Bronchial epithelial cell (primary cell): ENCODE results near the gene MALRD1. TPM values are rescaled to one million over a fixed set of nuclear protein-coding genes. Genes with fewer than 3 reads are reported as not detected.
"Not testable (repeated sequence)": the region's sequence is repeated elsewhere in the genome, so short reads cannot be mapped to it uniquely, and the experiment has no call there.

Source experiments
- DNase-seq: peaks from one replicate; pipeline ENCODE4 v3.0.0-alpha.2; 2010; ENCODE audit warnings: low read depth
- FAIRE-seq: peaks from 2 replicates; lab custom pipeline; 2011; peaks lifted over from hg19 to GRCh38; lab: Jason Lieb, UNC
- H3K27me3 ChIP-seq: 2 replicates; pipeline ENCODE4 v1.5.1; 2011; ENCODE audit warnings: low read length; ENCODE audit not compliant: control insufficient read depth, insufficient read depth
- H3K36me3 ChIP-seq: 2 replicates; pipeline ENCODE4 v1.5.1; 2011; ENCODE audit warnings: low read length; ENCODE audit not compliant: control insufficient read depth, insufficient read depth
- H3K4me3 ChIP-seq: 2 replicates; pipeline ENCODE4 v1.5.1; 2011; ENCODE audit warnings: mild to moderate bottlenecking, low read depth, low read length, control low read depth
- total RNA-seq: library from RNA; depleted of rRNA; stranded (reverse); fragments of >200 nt; gene quantifications from 2 replicates; pipeline ENCODE4 v1.2.1, GENCODE V29; 2014
- TF ChIP-seq, protein P1 (sequence below): IDR thresholded peaks from 2 replicates; pipeline ENCODE4 v1.5.1; 2011; ENCODE audit warnings: mild to moderate bottlenecking, moderate library complexity, low read length, control low read depth, inconsistent platforms; ENCODE audit not compliant: insufficient read depth, severe bottlenecking

Gene MALRD1
- total RNA-seq, 1 donor from 2014 or later: not detected

DNA sequence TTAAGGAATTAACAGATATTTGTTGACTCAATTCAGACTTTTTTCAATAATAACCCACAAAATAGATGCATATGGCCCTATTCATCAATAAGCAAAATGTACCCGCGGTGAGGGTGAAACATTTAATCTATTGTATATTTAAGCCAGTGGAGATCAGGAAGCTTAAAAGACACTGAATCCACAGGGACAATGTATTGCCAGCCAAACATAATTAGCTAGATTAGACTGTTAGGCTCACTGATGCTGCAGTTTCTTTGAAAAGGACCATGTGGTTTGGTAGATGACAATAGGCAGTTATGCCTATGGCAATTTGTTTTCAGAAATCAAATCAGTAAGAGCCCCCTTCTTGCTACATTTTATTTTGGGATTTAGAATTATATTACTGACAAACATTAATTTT lies 680.4 kb downstream of the MALRD1 start:
- H3K4me3 ChIP-seq: no peak overlapping the region
- no peak for FAIRE-seq
- no peaks in the 10 kb centered on the region for H3K36me3 ChIP-seq
- TF ChIP-seq, protein P1, sequence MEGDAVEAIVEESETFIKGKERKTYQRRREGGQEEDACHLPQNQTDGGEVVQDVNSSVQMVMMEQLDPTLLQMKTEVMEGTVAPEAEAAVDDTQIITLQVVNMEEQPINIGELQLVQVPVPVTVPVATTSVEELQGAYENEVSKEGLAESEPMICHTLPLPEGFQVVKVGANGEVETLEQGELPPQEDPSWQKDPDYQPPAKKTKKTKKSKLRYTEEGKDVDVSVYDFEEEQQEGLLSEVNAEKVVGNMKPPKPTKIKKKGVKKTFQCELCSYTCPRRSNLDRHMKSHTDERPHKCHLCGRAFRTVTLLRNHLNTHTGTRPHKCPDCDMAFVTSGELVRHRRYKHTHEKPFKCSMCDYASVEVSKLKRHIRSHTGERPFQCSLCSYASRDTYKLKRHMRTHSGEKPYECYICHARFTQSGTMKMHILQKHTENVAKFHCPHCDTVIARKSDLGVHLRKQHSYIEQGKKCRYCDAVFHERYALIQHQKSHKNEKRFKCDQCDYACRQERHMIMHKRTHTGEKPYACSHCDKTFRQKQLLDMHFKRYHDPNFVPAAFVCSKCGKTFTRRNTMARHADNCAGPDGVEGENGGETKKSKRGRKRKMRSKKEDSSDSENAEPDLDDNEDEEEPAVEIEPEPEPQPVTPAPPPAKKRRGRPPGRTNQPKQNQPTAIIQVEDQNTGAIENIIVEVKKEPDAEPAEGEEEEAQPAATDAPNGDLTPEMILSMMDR: no peak
- no peak for DNase-seq
- H3K27me3 ChIP-seq: no peaks in the 10 kb centered on the region

DNA sequence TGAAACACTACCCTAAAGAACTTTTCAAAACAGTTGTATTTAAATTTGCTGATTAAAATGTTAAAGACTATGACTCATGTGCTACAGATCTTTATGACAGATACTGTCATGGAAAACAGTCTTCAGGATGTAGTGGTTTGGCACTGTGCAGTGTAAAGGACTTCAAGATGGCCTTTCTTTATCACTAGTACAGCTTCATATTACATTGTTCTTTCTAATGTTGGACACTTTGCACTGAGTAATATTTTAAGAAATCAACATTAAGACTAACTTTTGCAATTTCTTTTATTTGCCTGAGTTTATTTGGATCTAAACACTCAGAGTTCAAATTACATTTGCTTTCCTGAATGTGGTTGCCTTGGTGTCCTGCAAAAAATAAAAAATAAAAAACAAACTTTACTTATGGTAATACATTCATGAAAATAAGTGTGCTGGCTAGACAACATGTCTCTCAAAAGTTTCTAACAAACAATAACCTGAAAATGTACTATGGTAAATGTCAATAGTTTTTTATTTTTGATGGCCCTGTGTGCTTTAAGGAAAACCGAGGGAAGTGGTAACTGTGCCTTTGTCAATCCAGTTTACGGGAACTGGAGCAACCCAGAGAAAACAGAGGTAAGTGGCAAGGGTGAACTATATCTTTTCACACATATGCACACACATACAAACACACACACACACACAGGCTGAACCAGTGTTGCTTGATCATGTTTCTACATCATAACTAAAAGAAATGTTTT lies 681.7 kb downstream of the MALRD1 start:
- no peak for FAIRE-seq
- H3K4me3 ChIP-seq: no peak overlapping the region

DNA sequence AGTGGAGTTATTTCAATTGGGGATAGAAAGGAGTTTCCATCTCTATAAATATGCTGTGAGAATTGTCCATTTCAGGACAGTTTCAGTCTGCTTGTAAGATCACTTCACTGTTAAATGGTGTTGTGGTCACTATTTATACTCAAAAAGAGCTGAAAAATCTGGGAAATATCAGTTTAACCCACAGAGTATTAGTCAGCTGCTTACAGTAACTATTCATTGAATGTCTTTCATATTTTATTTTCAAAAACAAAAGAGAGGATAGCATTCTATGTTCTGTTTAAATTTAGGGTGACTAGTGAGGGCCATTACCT lies 682.3 kb downstream of the MALRD1 start:
- DNase-seq (no peak), FAIRE-seq (no peak)
- TF ChIP-seq, protein P1: no peak
- H3K4me3 ChIP-seq: no peak overlapping the region
- H3K27me3 ChIP-seq: no peaks in the 10 kb centered on the region
- no peaks in the 10 kb centered on the region for H3K36me3 ChIP-seq

More for the DNA sequence above, 681.7 kb downstream of the MALRD1 start:
- DNase-seq: peak; percentile 20
- no peaks in the 10 kb centered on the region for H3K36me3 ChIP-seq
- H3K27me3 ChIP-seq: no peaks in the 10 kb centered on the region
- TF ChIP-seq, protein P1: no peak

DNA sequence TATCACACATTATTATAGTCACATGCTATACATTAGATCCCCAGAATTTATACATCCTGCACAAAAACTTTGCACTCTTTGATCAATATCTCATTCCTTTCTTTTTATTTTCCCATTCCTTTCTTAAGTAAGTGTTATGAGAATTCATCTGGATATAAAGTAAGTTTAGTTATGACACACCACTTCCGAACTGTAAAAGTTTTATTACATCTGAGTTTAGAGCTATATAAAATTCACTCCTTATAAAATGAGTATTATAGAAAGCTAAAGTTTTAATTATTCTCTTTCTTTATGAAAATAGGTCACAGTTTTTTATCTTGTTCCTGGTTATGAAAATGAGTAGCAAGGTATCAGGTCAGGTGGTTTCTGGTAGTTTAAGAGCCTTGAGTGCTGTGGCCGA lies 683.0 kb downstream of the MALRD1 start:
- Histone ChIP-seq H3K27me3 (no peaks in the 10 kb centered on the region), H3K4me3 (no peak overlapping the region), H3K36me3 (no peaks in the 10 kb centered on the region)
- no peak for FAIRE-seq
- DNase-seq: no peak
- TF ChIP-seq, protein P1: no peak

DNA sequence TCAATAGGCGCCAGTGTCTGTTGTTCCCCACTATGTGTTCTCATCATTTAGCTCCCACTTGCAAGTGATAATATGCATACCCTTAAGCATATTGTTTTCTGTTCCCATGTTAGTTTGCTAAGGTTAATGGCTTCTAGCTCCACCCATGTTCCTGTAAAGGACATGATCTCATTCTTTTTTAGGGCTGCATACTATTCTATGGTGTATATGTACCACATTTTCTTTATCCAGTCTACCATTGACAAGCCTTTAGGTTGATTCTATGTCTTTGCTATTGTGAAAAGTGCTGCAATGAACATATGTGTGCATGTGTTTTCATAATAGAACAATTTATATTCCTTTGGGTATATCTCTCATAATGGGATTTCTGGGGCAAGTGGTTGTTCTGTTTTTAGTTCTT lies 689.8 kb downstream of the MALRD1 start:
- no peak for FAIRE-seq
- TF ChIP-seq, protein P1: no peak

DNA sequence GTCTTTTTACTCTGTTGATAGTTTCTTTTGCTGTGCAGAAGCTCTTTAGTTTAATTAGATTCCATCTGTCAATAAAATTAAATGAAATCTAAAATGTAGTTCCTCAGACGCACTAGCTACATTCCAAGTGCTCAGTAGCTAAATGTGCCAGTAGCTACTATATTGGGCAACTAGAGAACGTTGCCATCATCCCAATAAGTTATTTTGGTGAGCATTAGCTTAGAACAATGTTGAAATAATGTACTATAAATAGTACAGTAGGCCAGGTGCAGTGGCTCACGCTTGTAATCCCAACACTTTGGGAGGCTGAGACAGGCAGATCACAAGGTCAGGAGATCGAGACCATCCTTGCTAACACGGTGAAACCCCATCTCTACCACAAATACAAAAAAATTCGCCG lies 690.6 kb downstream of the MALRD1 start:
- not testable (repeated sequence) for H3K36me3 ChIP-seq, H3K27me3 ChIP-seq, FAIRE-seq, DNase-seq, H3K4me3 ChIP-seq

More for the DNA sequence above, 689.8 kb downstream of the MALRD1 start:
- no peaks in the 10 kb centered on the region for H3K36me3 ChIP-seq
- H3K27me3 ChIP-seq: no peaks in the 10 kb centered on the region
- H3K4me3 ChIP-seq: no peak overlapping the region
- DNase-seq: no peak

DNA sequence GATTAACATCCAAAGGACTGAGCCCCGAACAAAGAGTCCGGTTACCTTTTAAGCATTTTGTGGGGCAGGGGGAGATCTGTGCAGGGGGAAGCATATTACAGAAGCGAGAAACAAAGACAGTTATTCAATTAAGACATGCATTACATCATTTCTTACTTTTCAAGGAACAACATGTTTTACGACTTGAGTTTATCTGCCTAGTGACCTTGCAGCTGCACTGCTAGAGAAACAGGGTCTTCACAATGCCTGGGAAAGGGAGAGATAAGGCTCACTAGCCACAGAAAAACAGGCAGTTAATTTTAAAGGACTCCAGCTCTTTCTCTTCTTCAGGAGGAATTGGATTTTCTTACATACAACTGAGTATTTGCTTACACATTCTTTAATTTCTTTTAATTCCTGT lies 693.5 kb downstream of the MALRD1 start:
- H3K4me3 ChIP-seq, H3K27me3 ChIP-seq, DNase-seq, H3K36me3 ChIP-seq, FAIRE-seq: not testable (repeated sequence)
